Progenitor cell of endocrine pancreas (in vitro differentiated cells): ENCODE results near the gene PCCA. TPM values are rescaled to one million over a fixed set of nuclear protein-coding genes. Genes with fewer than 3 reads are reported as not detected.
"Not testable (repeated sequence)": the region's sequence is repeated elsewhere in the genome, so short reads cannot be mapped to it uniquely, and the experiment has no call there.

Experiments used
- DNase-seq: peaks from one replicate; pipeline ENCODE4 v3.0.0; 2021; ENCODE audit warnings: low spot score; ENCODE audit not compliant: unreplicated experiment
- H3K27ac Mint-ChIP-seq: 2 replicates; pipeline ENCODE4 v1.8.0; 2021; ENCODE audit warnings: mild to moderate bottlenecking, moderate library complexity, mixed read lengths
- H3K27me3 Mint-ChIP-seq: 2 replicates; pipeline ENCODE4 v1.8.0; 2021; ENCODE audit warnings: mixed read lengths
- H3K36me3 Mint-ChIP-seq: 2 replicates; pipeline ENCODE4 v1.8.0; 2022; ENCODE audit warnings: mixed read lengths; ENCODE audit not compliant: insufficient read depth
- H3K4me1 Mint-ChIP-seq: 2 replicates; pipeline ENCODE4 v1.8.0; 2021; ENCODE audit warnings: low read depth, mixed read lengths
- H3K4me3 Mint-ChIP-seq: 2 replicates; pipeline ENCODE4 v1.8.0; 2021; ENCODE audit warnings: low read depth, mild to moderate bottlenecking, moderate library complexity, mixed read lengths
- H3K9me3 Mint-ChIP-seq: 2 replicates; pipeline ENCODE4 v1.8.0; 2021; ENCODE audit warnings: low read depth, mixed read lengths
- total RNA-seq: library from RNA; stranded (reverse); gene quantifications from 2 replicates; pipeline ENCODE4 v1.2.1, GENCODE V29; 2021
- TF ChIP-seq, protein P1 (sequence below): fragments of 200-600 bp; sonication (generic); IDR thresholded peaks from one replicate; pipeline ENCODE4 v1.5.0; 2021; ENCODE audit warnings: antibody characterized with exemption, mild to moderate bottlenecking; ENCODE audit not compliant: unreplicated experiment

The PCCA gene
- total RNA-seq, 1 donor from 2014 or later, result 48.1 TPM

DNA sequence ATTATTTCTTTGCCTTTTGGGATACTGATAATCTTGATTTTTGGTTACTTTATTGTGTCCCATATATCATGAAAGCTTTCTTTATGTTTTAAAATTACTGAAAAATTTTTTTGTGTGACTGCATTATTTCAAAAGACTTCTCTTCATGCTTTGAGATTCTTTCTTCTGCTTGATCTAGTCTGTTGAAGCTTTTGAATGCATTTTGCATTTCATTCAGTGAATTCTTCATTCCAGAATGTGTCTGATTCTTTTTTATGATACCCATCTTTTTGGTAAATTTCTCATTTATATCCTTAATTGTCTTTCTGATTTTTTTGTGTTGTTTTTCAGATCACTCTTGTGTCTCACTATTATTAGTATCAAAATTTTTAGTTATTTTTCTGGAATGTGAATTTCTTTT lies 289.6 kb downstream of the PCCA start:
- Mint-ChIP-seq H3K4me1 (peaks cover 1% of the 10 kb centered on the region), H3K36me3 (peaks cover 37% of the 10 kb centered on the region), H3K27ac (no peak overlapping the region), H3K4me3 (no peak overlapping the region), H3K9me3 (peaks cover 13% of the 10 kb centered on the region), H3K27me3 (no peaks in the 10 kb centered on the region)
- TF ChIP-seq, protein P1, sequence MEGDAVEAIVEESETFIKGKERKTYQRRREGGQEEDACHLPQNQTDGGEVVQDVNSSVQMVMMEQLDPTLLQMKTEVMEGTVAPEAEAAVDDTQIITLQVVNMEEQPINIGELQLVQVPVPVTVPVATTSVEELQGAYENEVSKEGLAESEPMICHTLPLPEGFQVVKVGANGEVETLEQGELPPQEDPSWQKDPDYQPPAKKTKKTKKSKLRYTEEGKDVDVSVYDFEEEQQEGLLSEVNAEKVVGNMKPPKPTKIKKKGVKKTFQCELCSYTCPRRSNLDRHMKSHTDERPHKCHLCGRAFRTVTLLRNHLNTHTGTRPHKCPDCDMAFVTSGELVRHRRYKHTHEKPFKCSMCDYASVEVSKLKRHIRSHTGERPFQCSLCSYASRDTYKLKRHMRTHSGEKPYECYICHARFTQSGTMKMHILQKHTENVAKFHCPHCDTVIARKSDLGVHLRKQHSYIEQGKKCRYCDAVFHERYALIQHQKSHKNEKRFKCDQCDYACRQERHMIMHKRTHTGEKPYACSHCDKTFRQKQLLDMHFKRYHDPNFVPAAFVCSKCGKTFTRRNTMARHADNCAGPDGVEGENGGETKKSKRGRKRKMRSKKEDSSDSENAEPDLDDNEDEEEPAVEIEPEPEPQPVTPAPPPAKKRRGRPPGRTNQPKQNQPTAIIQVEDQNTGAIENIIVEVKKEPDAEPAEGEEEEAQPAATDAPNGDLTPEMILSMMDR, result no peak
- DNase-seq, result no peak

DNA sequence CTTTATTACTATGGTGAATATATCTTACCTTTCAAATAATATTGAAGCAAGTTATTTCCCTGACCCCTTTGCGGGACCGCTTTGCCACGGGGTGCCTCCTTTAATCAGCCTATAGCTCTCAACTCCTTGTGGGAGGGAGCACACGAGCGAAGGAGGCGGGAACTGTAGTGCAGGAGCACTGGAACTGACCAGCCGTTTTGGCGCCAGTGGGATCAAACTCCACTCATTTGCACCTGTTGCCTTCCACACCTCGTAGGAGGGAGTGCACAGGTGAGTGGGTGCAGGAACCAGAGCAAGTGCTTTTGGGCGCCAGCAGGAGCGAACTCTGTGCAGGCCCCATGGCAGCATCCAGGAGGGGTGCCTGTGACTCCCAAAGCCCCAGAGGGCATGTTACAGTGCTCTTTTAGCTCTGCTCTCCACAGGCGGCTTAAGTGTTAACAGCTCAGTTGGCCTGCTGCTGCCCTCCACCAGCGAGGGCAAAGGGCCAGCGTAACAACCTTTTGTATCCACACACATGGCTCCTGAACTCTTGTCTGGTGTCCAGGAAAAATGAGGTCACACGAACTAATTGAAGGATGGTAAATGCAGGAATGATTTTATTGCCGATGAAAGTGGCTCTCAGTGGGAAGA lies 292.8 kb downstream of the PCCA start:
- TF ChIP-seq, protein P1, result no peak
- DNase-seq, result no peak
- H3K4me3 Mint-ChIP-seq, result no peak overlapping the region
- peaks cover 7% of the 10 kb centered on the region for H3K9me3 Mint-ChIP-seq
- H3K27ac Mint-ChIP-seq, result peak overlapping the region; percentile 71
- H3K4me1 Mint-ChIP-seq, result peaks cover 1% of the 10 kb centered on the region
- H3K27me3 Mint-ChIP-seq, result no peaks in the 10 kb centered on the region
- peaks cover 23% of the 10 kb centered on the region for H3K36me3 Mint-ChIP-seq

DNA sequence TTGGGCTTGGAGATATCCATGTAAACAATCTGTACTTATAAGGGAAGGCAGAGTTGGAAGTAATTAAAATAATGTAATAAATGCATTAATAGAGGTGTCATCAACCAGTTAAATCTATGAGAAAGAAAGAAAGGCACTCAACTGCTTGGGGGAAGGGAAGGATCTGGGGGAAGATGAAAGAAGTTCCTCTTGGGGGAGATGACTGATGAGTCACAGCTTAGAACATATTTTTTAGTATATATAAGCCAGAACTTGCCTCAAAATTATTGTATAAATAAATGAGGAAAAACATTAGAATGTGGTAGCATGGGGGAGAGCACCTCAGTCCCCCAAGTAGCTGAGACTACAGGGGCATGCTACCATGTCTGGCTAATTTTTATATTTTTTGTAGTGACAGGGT lies 293.9 kb downstream of the PCCA start:
- no peak overlapping the region for H3K4me3 Mint-ChIP-seq
- no peak overlapping the region for H3K27ac Mint-ChIP-seq
- H3K4me1 Mint-ChIP-seq, result peaks cover 1% of the 10 kb centered on the region
- no peak for DNase-seq
- H3K36me3 Mint-ChIP-seq, result peaks cover 18% of the 10 kb centered on the region
- H3K9me3 Mint-ChIP-seq, result peaks cover 5% of the 10 kb centered on the region
- H3K27me3 Mint-ChIP-seq, result no peaks in the 10 kb centered on the region
- TF ChIP-seq, protein P1, result no peak

DNA sequence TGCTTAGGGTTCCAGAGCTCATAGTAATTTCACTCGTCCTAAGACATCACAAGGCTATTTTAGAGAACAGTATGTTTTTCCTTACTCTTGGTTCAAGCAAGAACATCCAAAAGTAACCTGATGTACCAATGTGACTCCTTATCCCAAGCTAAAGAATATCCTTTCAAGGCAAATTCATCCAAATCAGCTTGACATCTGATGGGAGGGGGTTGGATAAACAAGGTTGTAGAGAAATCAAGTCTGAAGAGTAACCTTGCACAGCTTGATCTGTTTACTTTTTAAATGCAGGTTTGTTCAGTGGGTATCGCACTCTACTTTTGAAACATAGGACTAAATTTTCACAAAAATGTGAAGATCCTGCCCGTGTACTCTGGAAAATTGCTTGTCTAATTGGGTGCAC lies 298.5 kb downstream of the PCCA start:
- Mint-ChIP-seq H3K27me3 (no peaks in the 10 kb centered on the region), H3K4me3 (no peak overlapping the region), H3K9me3 (no peaks in the 10 kb centered on the region), H3K27ac (no peak overlapping the region), H3K36me3 (peaks cover 4% of the 10 kb centered on the region), H3K4me1 (no peaks in the 10 kb centered on the region)
- DNase-seq, result no peak
- TF ChIP-seq, protein P1, result no peak

DNA sequence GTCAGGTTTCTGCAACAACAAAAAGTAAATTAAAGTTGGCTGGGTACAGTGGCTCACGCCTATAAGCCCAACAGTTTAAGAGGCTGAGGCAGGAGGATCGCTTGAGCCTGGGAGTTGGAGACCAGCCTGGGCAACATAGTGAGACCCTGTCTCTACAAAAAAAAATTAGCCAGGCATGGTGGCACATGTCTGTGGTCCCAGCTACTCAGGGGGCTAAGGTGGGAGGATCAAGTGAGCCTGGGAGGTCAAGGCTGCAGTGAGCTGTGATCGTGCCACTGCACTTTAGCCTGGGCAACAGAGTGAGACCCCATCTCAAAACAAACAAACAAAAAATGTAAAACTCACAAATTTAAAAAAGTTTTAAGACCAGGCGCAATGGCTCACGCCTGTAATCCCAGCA lies 299.3 kb downstream of the PCCA start:
- not testable (repeated sequence) for DNase-seq, H3K4me3 Mint-ChIP-seq, H3K9me3 Mint-ChIP-seq, H3K36me3 Mint-ChIP-seq, H3K27me3 Mint-ChIP-seq, H3K27ac Mint-ChIP-seq, H3K4me1 Mint-ChIP-seq

DNA sequence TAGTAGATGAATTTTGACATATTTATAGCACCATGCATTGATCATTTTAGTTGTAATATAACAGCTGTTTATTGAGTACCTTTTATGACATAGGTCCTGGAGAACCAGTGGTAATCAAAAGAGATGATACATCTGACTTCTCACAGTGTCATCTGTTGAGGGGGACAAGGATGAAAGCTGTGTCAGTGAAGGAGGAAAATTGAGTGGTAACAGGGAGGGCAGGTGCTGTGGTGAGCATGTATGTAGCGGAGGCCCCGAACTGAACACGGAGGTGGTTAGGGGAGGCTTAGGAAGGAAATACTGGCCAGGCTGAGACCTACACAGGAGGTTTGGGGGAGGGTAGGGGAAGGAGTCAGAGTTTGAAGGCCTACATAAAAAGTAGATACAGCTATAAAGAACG lies 300.0 kb downstream of the PCCA start:
- TF ChIP-seq, protein P1, result no peak
- Mint-ChIP-seq H3K27me3 (no peaks in the 10 kb centered on the region), H3K36me3 (peaks cover 4% of the 10 kb centered on the region), H3K9me3 (no peaks in the 10 kb centered on the region), H3K4me3 (no peak overlapping the region), H3K4me1 (no peaks in the 10 kb centered on the region), H3K27ac (no peak overlapping the region)
- DNase-seq, result no peak
